Neural cell (in vitro differentiated cells): ENCODE measurements around the gene CENPX. TPM values are rescaled to one million over a fixed set of nuclear protein-coding genes. Genes with fewer than 3 reads are reported as not detected.

Source experiments
- H2AFZ ChIP-seq: fragments of 200-600, 300-800 bp; sonication (generic), shearing (Covaris generic); 2 replicates; pipeline ENCODE4 v1.6.0; 2014; ENCODE audit warnings: low read depth, mild to moderate bottlenecking, antibody characterized with exemption, low read length, moderate library complexity
- H3F3A ChIP-seq: fragments of 200-600 bp; shearing (Covaris generic); 2 replicates; pipeline ENCODE4 v1.6.1; 2016; ENCODE audit warnings: mild to moderate bottlenecking, moderate library complexity, mixed read lengths, antibody characterized with exemption, low read length; ENCODE audit not compliant: insufficient read depth, poor library complexity, severe bottlenecking
- H3K27ac ChIP-seq: fragments of 200-600, 300-800 bp; sonication (generic), shearing (Covaris generic); 2 replicates; pipeline ENCODE4 v1.5.1; 2014; ENCODE audit warnings: mild to moderate bottlenecking, low read length, moderate library complexity
- H3K27me3 ChIP-seq: fragments of 300-800, 200-600 bp; sonication (generic), shearing (Covaris generic); 2 replicates; pipeline ENCODE4 v1.6.0; 2014; ENCODE audit warnings: mild to moderate bottlenecking, low read depth, low read length, moderate library complexity; ENCODE audit not compliant: insufficient read depth
- H3K36me3 ChIP-seq: fragments of 300-800, 200-600 bp; sonication (generic), shearing (Covaris generic); 2 replicates; pipeline ENCODE4 v1.5.1; 2014; ENCODE audit warnings: mild to moderate bottlenecking, antibody characterized with exemption, low read length, moderate library complexity; ENCODE audit not compliant: insufficient read depth
- H3K4me2 ChIP-seq: fragments of 300-800, 200-600 bp; sonication (generic), shearing (Covaris generic); 2 replicates; pipeline ENCODE4 v1.6.0; 2014; ENCODE audit warnings: mild to moderate bottlenecking, low read length
- H3K4me3 ChIP-seq: fragments of 300-800, 200-600 bp; sonication (generic), shearing (Covaris generic); 2 replicates; pipeline ENCODE4 v1.5.1; 2014; ENCODE audit warnings: mild to moderate bottlenecking, low read length, moderate library complexity
- H3K79me2 ChIP-seq: fragments of 200-600 bp; shearing (Covaris generic); replicated peaks from 2 replicates; pipeline ENCODE4 v1.6.0; 2014; ENCODE audit warnings: mild to moderate bottlenecking, low read length, moderate library complexity; ENCODE audit not compliant: insufficient read depth
- H3K9ac ChIP-seq: fragments of 300-800, 200-600 bp; sonication (generic), shearing (Covaris generic); 2 replicates; pipeline ENCODE4 v1.6.1; 2016; ENCODE audit warnings: mild to moderate bottlenecking, low read length, mixed read lengths
- H3K9me2 ChIP-seq: fragments of 200-600 bp; shearing (Covaris generic); 2 replicates; pipeline ENCODE4 v1.6.1; 2016; ENCODE audit warnings: mild to moderate bottlenecking, low read length, mixed read lengths; ENCODE audit not compliant: insufficient read depth
- H3K9me3 ChIP-seq: fragments of 200-600, 300-800 bp; sonication (generic), shearing (Covaris generic); 2 replicates; pipeline ENCODE4 v1.6.1; 2016; ENCODE audit warnings: mild to moderate bottlenecking, mixed run types, low read length, moderate library complexity, mixed read lengths
- H4K20me1 ChIP-seq: fragments of 200-600 bp; shearing (Covaris generic); 2 replicates; pipeline ENCODE4 v1.6.1; 2016; ENCODE audit warnings: mild to moderate bottlenecking, mixed run types; ENCODE audit not compliant: insufficient read depth
- CTCF ChIP-seq: fragments of 450-650 bp; IDR thresholded peaks from 2 replicates; pipeline ENCODE4 v1.5.1; 2014; ENCODE audit warnings: antibody characterized with exemption, mild to moderate bottlenecking, moderate library complexity; ENCODE audit not compliant: poor library complexity, severe bottlenecking
- EP300 ChIP-seq: fragments of 450-650 bp; conservative IDR thresholded peaks from 2 replicates; pipeline ENCODE4 v1.6.1; 2014; ENCODE audit warnings: antibody characterized with exemption, mild to moderate bottlenecking, moderate library complexity; ENCODE audit not compliant: poor library complexity, severe bottlenecking
- EZH2 ChIP-seq: fragments of 200-600, 300-800 bp; shearing (Covaris generic), sonication (generic); IDR thresholded peaks from 2 replicates; pipeline ENCODE4 v1.6.1; 2014; ENCODE audit warnings: antibody characterized with exemption, low read length, borderline replicate concordance, mild to moderate bottlenecking; ENCODE audit not compliant: insufficient read depth, poor library complexity, severe bottlenecking
- MXI1 ChIP-seq: fragments of 450-650 bp; conservative IDR thresholded peaks from 2 replicates; pipeline ENCODE4 v1.6.1; 2014; ENCODE audit warnings: antibody characterized with exemption, mild to moderate bottlenecking; ENCODE audit not compliant: poor library complexity, severe bottlenecking
- POLR2AphosphoS5 ChIP-seq: IDR thresholded peaks from 2 replicates; pipeline ENCODE4 v1.6.1; 2012
- RAD21 ChIP-seq: fragments of 450-650 bp; conservative IDR thresholded peaks from 2 replicates; pipeline ENCODE4 v1.6.1; 2014; ENCODE audit warnings: antibody characterized with exemption, mild to moderate bottlenecking, moderate library complexity
- REST ChIP-seq: IDR thresholded peaks from 2 replicates; pipeline ENCODE4 v1.6.1; 2012; ENCODE audit warnings: borderline replicate concordance
- SMC3 ChIP-seq: fragments of 450-650 bp; conservative IDR thresholded peaks from 2 replicates; pipeline ENCODE4 v1.6.1; 2014; ENCODE audit warnings: antibody characterized with exemption, mild to moderate bottlenecking, moderate library complexity; ENCODE audit not compliant: poor library complexity
- TAF1 ChIP-seq: IDR thresholded peaks from 2 replicates; pipeline ENCODE4 v1.6.1; 2012; ENCODE audit warnings: low read depth
- polyA plus RNA-seq: library from polyadenylated mRNA; depleted of rRNA; stranded (reverse); fragments of >200 nt; gene quantifications from 2 replicates; pipeline ENCODE4 v1.2.3, GENCODE V29; 2014

CENPX gene
- polyA plus RNA-seq, 1 donor from 2014 or later: 205 TPM

- Histone ChIP-seq H3K79me2 (no peaks in the 10 kb centered on the region), H3K9me3 (no peaks in the 10 kb centered on the region), H3K27ac (no peak overlapping the region), H3K36me3 (no peaks in the 10 kb centered on the region), H3K9ac (no peak overlapping the region), H2AFZ (no peak overlapping the region), H4K20me1 (no peaks in the 10 kb centered on the region), H3K27me3 (no peaks in the 10 kb centered on the region), H3K4me3 (no peak overlapping the region), H3F3A (no peaks in the 10 kb centered on the region), H3K4me2 (no peak overlapping the region), H3K9me2 (no peaks in the 10 kb centered on the region)
- TF ChIP-seq SMC3 (no peak), POLR2AphosphoS5 (no peak), MXI1 (no peak), REST (no peak), CTCF (no peak), TAF1 (no peak), EZH2 (no peak), EP300 (no peak), RAD21 (no peak)
Observed at GRCh38 chr17:81984773-81985410, 37.8 kb downstream of the CENPX start.

- no peaks in the 10 kb centered on the region for H3K79me2 ChIP-seq
Observed at GRCh38 chr17:81983639-81984373, 38.9 kb downstream of the CENPX start.

More at GRCh38 chr17:81983639-81984373, 38.9 kb downstream of the CENPX start:
- Histone ChIP-seq H3K27ac (no peak overlapping the region), H3K36me3 (no peaks in the 10 kb centered on the region), H4K20me1 (no peaks in the 10 kb centered on the region), H3K27me3 (no peaks in the 10 kb centered on the region), H2AFZ (no peak overlapping the region), H3F3A (no peaks in the 10 kb centered on the region), H3K9ac (no peak overlapping the region), H3K9me3 (no peaks in the 10 kb centered on the region), H3K9me2 (no peaks in the 10 kb centered on the region), H3K4me3 (no peak overlapping the region), H3K4me2 (no peak overlapping the region)
- TF ChIP-seq RAD21 (no peak), TAF1 (no peak), POLR2AphosphoS5 (no peak), MXI1 (no peak), EP300 (no peak), REST (no peak), CTCF (no peak), EZH2 (no peak), SMC3 (no peak)
